Retinal pigment epithelial cell (primary cell): ENCODE results near the gene RNPEPL1.

Experiments
- DNase-seq: peaks from one replicate; pipeline ENCODE4 v3.0.0-alpha.2; 2010; ENCODE audit warnings: low read depth
- H3K4me3 ChIP-seq: 2 replicates; pipeline ENCODE4 v1.5.1; 2011; ENCODE audit warnings: mild to moderate bottlenecking, low read length, control low read depth, moderate library complexity
- CTCF ChIP-seq: conservative IDR thresholded peaks from 2 replicates; pipeline ENCODE4 v1.5.1; 2011; ENCODE audit warnings: low read depth, low read length, control low read depth, inconsistent platforms

The RNPEPL1 gene

GRCh38 chr2:240572141-240573031, 4.1 kb downstream of the RNPEPL1 start:
- DNase-seq = no peak
- H3K4me3 ChIP-seq = no peak overlapping the region
- TF ChIP-seq CTCF = no peak

- TF ChIP-seq CTCF = no peak
- H3K4me3 ChIP-seq = no peak overlapping the region
- no peak for DNase-seq
Observed at GRCh38 chr2:240573071-240573515, 4.8 kb downstream of the RNPEPL1 start.

- no peak for DNase-seq
- no peak overlapping the region for H3K4me3 ChIP-seq
- no peak for TF ChIP-seq CTCF
Observed at GRCh38 chr2:240573516-240574385, 5.5 kb downstream of the RNPEPL1 start.

GRCh38 chr2:240574386-240575100, 6.3 kb downstream of the RNPEPL1 start:
- DNase-seq = no peak

GRCh38 chr2:240575101-240575965, 7.0 kb downstream of the RNPEPL1 start:
- no peak for TF ChIP-seq CTCF
- no peak overlapping the region for H3K4me3 ChIP-seq

More at GRCh38 chr2:240574386-240575100, 6.3 kb downstream of the RNPEPL1 start:
- TF ChIP-seq CTCF = no peak
- H3K4me3 ChIP-seq = no peak overlapping the region

GRCh38 chr2:240576036-240576435, 7.8 kb downstream of the RNPEPL1 start:
- no peak for TF ChIP-seq CTCF
- H3K4me3 ChIP-seq = no peak overlapping the region
- DNase-seq = no peak

More at GRCh38 chr2:240575101-240575965, 7.0 kb downstream of the RNPEPL1 start:
- no peak for DNase-seq
